Fibroblast of lung (primary cell): Measurements from ENCODE around the gene THBS4.

Source experiments
- EZH2 ChIP-seq: IDR thresholded peaks from 2 replicates; pipeline ENCODE4 v1.5.1; 2012; ENCODE audit warnings: low read length, control low read depth, mild to moderate bottlenecking; ENCODE audit errors: missing control alignments
- TF ChIP-seq, protein P1 (sequence below), 2 donors: IDR thresholded peaks in 1 of 2; conservative IDR thresholded peaks in 1 of 2; 1 replicate in 1 of 2; 2 replicates in 1 of 2; pipeline ENCODE4 v1.5.1; 2011 to 2012; ENCODE audit warnings: low read length in 2 of 2, control low read depth in 1 of 2, inconsistent platforms in 1 of 2, low read depth in 1 of 2, mild to moderate bottlenecking in 1 of 2

DNA sequence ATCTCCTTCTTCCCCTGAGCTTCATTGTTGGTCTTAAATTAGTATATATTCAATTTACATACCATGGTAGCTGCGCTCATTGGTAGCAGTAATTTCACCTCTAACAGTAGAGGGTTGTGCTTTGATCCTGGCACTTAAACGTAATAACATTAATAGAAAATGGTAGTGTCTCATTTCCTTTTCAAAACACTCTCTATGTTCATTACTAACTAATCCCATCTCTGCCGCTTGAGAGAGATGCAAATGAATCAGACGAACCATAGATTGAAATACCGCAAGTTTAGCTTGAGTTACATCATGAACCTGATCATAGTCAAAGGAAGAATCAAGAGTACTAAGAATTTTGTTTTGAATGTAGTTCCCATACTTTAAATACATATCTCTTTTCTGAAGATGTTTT, 2.2 kb downstream of the THBS4 start:
- TF ChIP-seq, protein P1, sequence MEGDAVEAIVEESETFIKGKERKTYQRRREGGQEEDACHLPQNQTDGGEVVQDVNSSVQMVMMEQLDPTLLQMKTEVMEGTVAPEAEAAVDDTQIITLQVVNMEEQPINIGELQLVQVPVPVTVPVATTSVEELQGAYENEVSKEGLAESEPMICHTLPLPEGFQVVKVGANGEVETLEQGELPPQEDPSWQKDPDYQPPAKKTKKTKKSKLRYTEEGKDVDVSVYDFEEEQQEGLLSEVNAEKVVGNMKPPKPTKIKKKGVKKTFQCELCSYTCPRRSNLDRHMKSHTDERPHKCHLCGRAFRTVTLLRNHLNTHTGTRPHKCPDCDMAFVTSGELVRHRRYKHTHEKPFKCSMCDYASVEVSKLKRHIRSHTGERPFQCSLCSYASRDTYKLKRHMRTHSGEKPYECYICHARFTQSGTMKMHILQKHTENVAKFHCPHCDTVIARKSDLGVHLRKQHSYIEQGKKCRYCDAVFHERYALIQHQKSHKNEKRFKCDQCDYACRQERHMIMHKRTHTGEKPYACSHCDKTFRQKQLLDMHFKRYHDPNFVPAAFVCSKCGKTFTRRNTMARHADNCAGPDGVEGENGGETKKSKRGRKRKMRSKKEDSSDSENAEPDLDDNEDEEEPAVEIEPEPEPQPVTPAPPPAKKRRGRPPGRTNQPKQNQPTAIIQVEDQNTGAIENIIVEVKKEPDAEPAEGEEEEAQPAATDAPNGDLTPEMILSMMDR (conservative IDR thresholded peaks at IDR 0.05 in 1 of 2, IDR thresholded peaks at IDR 0.05 in 1 of 2; ENCODE audit: low read depth in 1 of 2, low read length in 2 of 2) = no peak
- TF ChIP-seq EZH2 = no peak
